DND-41 (cell line): Measurements from ENCODE around the gene REELD1.

Experiments used
- ATAC-seq: fragments of 200-7000 bp; cut with Tn5 transposase; 3 replicates; pipeline ENCODE4 v1.9.1; 2021; ENCODE audit warnings: low read depth; ENCODE audit not compliant: insufficient read depth
- DNase-seq: peaks from one replicate; pipeline ENCODE4 v3.0.0-alpha.2; 2020
- H2AFZ ChIP-seq: 2 replicates; pipeline ENCODE4 v1.6.0; 2012; ENCODE audit warnings: low read depth, low read length
- H3K27ac ChIP-seq: 2 replicates; pipeline ENCODE4 v1.5.1; 2012; ENCODE audit warnings: low read length, inconsistent platforms
- H3K27me3 ChIP-seq: fragments of 200-600 bp; sonication (generic); 2 replicates; pipeline ENCODE4 v1.6.0; 2012; ENCODE audit warnings: low read length, mild to moderate bottlenecking, inconsistent platforms; ENCODE audit not compliant: insufficient read depth, poor library complexity
- H3K36me3 ChIP-seq: 2 replicates; pipeline ENCODE4 v1.5.1; 2012; ENCODE audit warnings: low read length, inconsistent platforms; ENCODE audit not compliant: insufficient read depth
- H3K4me1 ChIP-seq: 2 replicates; pipeline ENCODE4 v1.5.1; 2012; ENCODE audit warnings: mild to moderate bottlenecking, low read length; ENCODE audit not compliant: insufficient read depth
- H3K4me2 ChIP-seq: 2 replicates; pipeline ENCODE4 v1.6.0; 2012; ENCODE audit warnings: mild to moderate bottlenecking, moderate library complexity, low read length, inconsistent platforms; ENCODE audit not compliant: insufficient read depth
- H3K4me3 ChIP-seq, 2 experiments: fragments of 200-600 bp in 1 of 2; shearing (Covaris generic) in 1 of 2; 2 replicates each; pipeline ENCODE4 v1.5.1; 2012 to 2016; ENCODE audit warnings: inconsistent platforms in 2 of 2, low read length in 2 of 2, mild to moderate bottlenecking in 2 of 2, low read depth in 1 of 2, moderate library complexity in 1 of 2
- H3K79me2 ChIP-seq: 2 replicates; pipeline ENCODE4 v1.6.0; 2012; ENCODE audit warnings: low read length, inconsistent platforms; ENCODE audit not compliant: insufficient read depth
- H3K9ac ChIP-seq: 2 replicates; pipeline ENCODE4 v1.6.0; 2012; ENCODE audit warnings: low read depth, mild to moderate bottlenecking, inconsistent platforms, low read length, moderate library complexity
- H3K9me3 ChIP-seq: 2 replicates; pipeline ENCODE4 v1.5.1; 2012; ENCODE audit warnings: low read length, moderate library complexity, mild to moderate bottlenecking, inconsistent platforms; ENCODE audit not compliant: insufficient read depth, severe bottlenecking
- H4K20me1 ChIP-seq: 2 replicates; pipeline ENCODE4 v1.6.0; 2012; ENCODE audit warnings: low read length; ENCODE audit not compliant: insufficient read depth
- CTCF ChIP-seq: IDR thresholded peaks from 2 replicates; pipeline ENCODE4 v1.5.1; 2012; ENCODE audit warnings: borderline replicate concordance, low read length, moderate library complexity, mild to moderate bottlenecking; ENCODE audit not compliant: poor library complexity, severe bottlenecking; ENCODE audit errors: extremely low read depth
- EZH2 ChIP-seq: IDR thresholded peaks from 3 replicates; pipeline ENCODE4 v1.6.1; 2012; ENCODE audit warnings: borderline replicate concordance, low read depth, mild to moderate bottlenecking, moderate library complexity, low read length, inconsistent platforms; ENCODE audit not compliant: severe bottlenecking

Gene REELD1

GRCh38 chr4:146243141-146243882 is 29.0 kb downstream of the REELD1 start:
- Histone ChIP-seq H4K20me1 (no peaks in the 10 kb centered on the region), H3K27ac (no peak overlapping the region)
- DNase-seq, result peak; percentile 41

GRCh38 chr4:146243883-146244277 is 29.5 kb downstream of the REELD1 start:
- no peaks in the 10 kb centered on the region for H3K9me3 ChIP-seq
- DNase-seq (no peak), ATAC-seq (no peak)
- H4K20me1 ChIP-seq, result no peaks in the 10 kb centered on the region
- no peaks in the 10 kb centered on the region for H3K79me2 ChIP-seq
- H3K4me3 ChIP-seq, result no peak overlapping the region
- no peak overlapping the region for H3K4me2 ChIP-seq
- H3K27me3 ChIP-seq, result no peaks in the 10 kb centered on the region
- H3K27ac ChIP-seq, result no peak overlapping the region
- H3K4me1 ChIP-seq, result no peaks in the 10 kb centered on the region
- no peak overlapping the region for H3K9ac ChIP-seq
- TF ChIP-seq EZH2 (no peak), CTCF (no peak)
- no peaks in the 10 kb centered on the region for H3K36me3 ChIP-seq
- H2AFZ ChIP-seq, result no peak overlapping the region

More at GRCh38 chr4:146243141-146243882, 29.0 kb downstream of the REELD1 start:
- Histone ChIP-seq H3K9me3 (no peaks in the 10 kb centered on the region), H3K79me2 (no peaks in the 10 kb centered on the region), H3K4me3 (no peak overlapping the region), H2AFZ (no peak overlapping the region), H3K27me3 (no peaks in the 10 kb centered on the region), H3K36me3 (no peaks in the 10 kb centered on the region), H3K4me2 (no peak overlapping the region), H3K9ac (no peak overlapping the region), H3K4me1 (no peaks in the 10 kb centered on the region)
- peak; percentile 74 for ATAC-seq
- peak; percentile 73 for TF ChIP-seq CTCF
- TF ChIP-seq EZH2, result no peak

- H3K79me2 ChIP-seq, result no peaks in the 10 kb centered on the region
- H3K27ac ChIP-seq, result no peak overlapping the region
- no peaks in the 10 kb centered on the region for H3K27me3 ChIP-seq
- H3K9me3 ChIP-seq, result no peaks in the 10 kb centered on the region
- H4K20me1 ChIP-seq, result no peaks in the 10 kb centered on the region
- H2AFZ ChIP-seq, result no peak overlapping the region
- H3K36me3 ChIP-seq, result no peaks in the 10 kb centered on the region
- no peak for DNase-seq
- no peak for TF ChIP-seq CTCF
- TF ChIP-seq EZH2, result no peak
- no peak overlapping the region for H3K4me2 ChIP-seq
- no peaks in the 10 kb centered on the region for H3K4me1 ChIP-seq
- no peak for ATAC-seq
- H3K4me3 ChIP-seq, result no peak overlapping the region
- H3K9ac ChIP-seq, result no peak overlapping the region
These were observed 30.2 kb downstream of the REELD1 start for GRCh38 chr4:146244496-146244895.
